Activated T-helper 1 cell treated with Interleukin-2 at 50 U/mL for 16 hours (primary cell): ENCODE results near the gene CLDN14.

Experiments
- DNase-seq: peaks from one replicate; pipeline ENCODE4 v3.0.0-alpha.2; 2020; ENCODE audit warnings: low read depth

Gene CLDN14

GRCh38 chr21:36433059-36433709, 46.7 kb downstream of the CLDN14 start:
- DNase-seq: no peak

- no peak for DNase-seq
These were observed 48.7 kb downstream of the CLDN14 start for GRCh38 chr21:36431252-36431651.

- DNase-seq: no peak
These were observed 49.1 kb downstream of the CLDN14 start for GRCh38 chr21:36430841-36431240.

GRCh38 chr21:36429947-36430546, 49.9 kb downstream of the CLDN14 start:
- DNase-seq: peak; percentile 55

- DNase-seq: no peak
These were observed 51.0 kb downstream of the CLDN14 start for GRCh38 chr21:36428761-36429432.

- no peak for DNase-seq
These were observed 52.4 kb downstream of the CLDN14 start for GRCh38 chr21:36427502-36427901.

GRCh38 chr21:36425286-36425685, 54.6 kb downstream of the CLDN14 start:
- no peak for DNase-seq

- no peak for DNase-seq
These were observed 55.3 kb downstream of the CLDN14 start for GRCh38 chr21:36424592-36424991.

GRCh38 chr21:36423771-36424433, 56.0 kb downstream of the CLDN14 start:
- no peak for DNase-seq

- DNase-seq: no peak
These were observed 57.4 kb downstream of the CLDN14 start for GRCh38 chr21:36422279-36423098.

GRCh38 chr21:36420571-36421339, 59.2 kb downstream of the CLDN14 start:
- DNase-seq: no peak

- peak; percentile 22 for DNase-seq
These were observed 59.9 kb downstream of the CLDN14 start for GRCh38 chr21:36419996-36420395.

GRCh38 chr21:36419241-36419640, 60.7 kb downstream of the CLDN14 start:
- no peak for DNase-seq

GRCh38 chr21:36415375-36415774, 64.5 kb downstream of the CLDN14 start:
- no peak for DNase-seq

GRCh38 chr21:36412916-36413315, 67.0 kb downstream of the CLDN14 start:
- DNase-seq: no peak

- no peak for DNase-seq
These were observed 68.6 kb downstream of the CLDN14 start for GRCh38 chr21:36411301-36411700.
